GM12864 (cell line): Measurements from ENCODE around the gene QPRT.
"Not testable (repeated sequence)": the region's sequence is repeated elsewhere in the genome, so short reads cannot be mapped to it uniquely, and the experiment has no call there.

Source experiments
- DNase-seq: peaks from one replicate; pipeline ENCODE4 v3.0.0-alpha.2; 2011; ENCODE audit warnings: low read depth
- H3K4me3 ChIP-seq: 2 replicates; pipeline ENCODE4 v1.5.1; 2011; ENCODE audit warnings: mild to moderate bottlenecking, low read depth, low read length, control low read depth
- CTCF ChIP-seq: IDR thresholded peaks from 2 replicates; pipeline ENCODE4 v1.5.1; 2011; ENCODE audit warnings: low read depth, mild to moderate bottlenecking, moderate library complexity, low read length, control low read depth, inconsistent platforms; ENCODE audit errors: missing control alignments

The QPRT gene

GRCh38 chr16:29663807-29664090 is 15.2 kb upstream of the QPRT start:
- no peak for DNase-seq
- TF ChIP-seq CTCF, result no peak
- peak overlapping the region; percentile 73 for H3K4me3 ChIP-seq

GRCh38 chr16:29664091-29664921 is 14.7 kb upstream of the QPRT start:
- no peak for DNase-seq
- peak overlapping the region; percentile 73 for H3K4me3 ChIP-seq
- no peak for TF ChIP-seq CTCF

- H3K4me3 ChIP-seq, result peak overlapping the region; percentile 73
- no peak for DNase-seq
- TF ChIP-seq CTCF, result no peak
These were observed 13.5 kb upstream of the QPRT start for GRCh38 chr16:29665294-29666077.

DNA sequence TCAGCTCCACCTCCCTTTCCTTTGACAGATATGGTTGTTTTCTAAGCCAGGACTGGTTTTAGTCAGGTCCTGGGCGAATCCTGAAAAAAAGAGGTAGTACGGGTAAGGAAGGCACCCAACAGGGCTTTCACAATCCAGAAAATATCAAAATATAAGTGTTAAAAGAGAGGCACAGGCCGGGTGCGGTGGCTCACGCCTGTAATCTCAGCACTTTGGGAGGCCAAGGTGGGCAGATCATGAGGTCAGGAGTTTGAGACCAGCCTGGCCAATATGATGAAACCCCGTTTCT is 11.7 kb upstream of the QPRT start:
- H3K4me3 ChIP-seq, result peak overlapping the region; percentile 73; the same call in 1 of the 2 replicates
- not testable (repeated sequence) for DNase-seq

DNA sequence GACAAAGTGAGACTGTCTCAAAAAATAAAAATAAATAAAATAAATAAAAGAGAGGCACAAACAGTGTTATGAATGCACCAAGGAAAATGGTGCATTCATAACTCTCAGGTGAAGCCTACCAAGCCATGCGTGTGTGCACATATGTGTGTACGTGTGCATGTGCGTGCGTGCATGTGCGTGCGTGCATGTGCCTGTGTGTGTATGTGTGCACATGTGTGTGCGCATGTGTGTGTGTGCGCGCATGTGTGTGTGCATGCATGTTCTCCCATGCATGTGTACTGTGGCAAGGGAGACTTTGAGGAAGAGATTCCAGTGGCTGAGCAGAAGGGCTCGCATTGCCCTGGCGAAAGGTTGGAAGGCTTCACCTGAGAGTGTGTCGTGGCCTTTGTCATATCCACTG is 11.2 kb upstream of the QPRT start:
- no peak for TF ChIP-seq CTCF
- no peak for DNase-seq
- H3K4me3 ChIP-seq, result no peak overlapping the region

DNA sequence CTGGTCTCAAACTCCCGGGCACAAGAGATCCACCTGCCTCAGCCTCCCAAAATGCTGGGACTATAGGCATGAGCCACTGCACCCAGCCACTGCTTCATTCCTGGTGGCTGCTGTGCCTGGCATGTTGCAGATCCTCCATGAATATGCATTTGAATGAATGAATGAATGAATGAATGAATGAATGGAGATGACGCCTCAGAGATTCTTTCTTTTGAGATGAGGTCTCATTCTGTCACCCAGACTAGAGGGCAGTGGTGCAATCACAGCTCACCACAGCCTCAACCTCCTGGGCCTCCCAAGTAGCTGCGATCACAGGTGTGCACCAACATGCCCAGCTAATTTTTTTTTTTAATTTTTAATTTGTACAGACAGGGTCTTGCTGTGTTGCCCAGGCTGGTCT is 10.7 kb upstream of the QPRT start:
- TF ChIP-seq CTCF, result no peak
- H3K4me3 ChIP-seq, result no peak overlapping the region
- no peak for DNase-seq

DNA sequence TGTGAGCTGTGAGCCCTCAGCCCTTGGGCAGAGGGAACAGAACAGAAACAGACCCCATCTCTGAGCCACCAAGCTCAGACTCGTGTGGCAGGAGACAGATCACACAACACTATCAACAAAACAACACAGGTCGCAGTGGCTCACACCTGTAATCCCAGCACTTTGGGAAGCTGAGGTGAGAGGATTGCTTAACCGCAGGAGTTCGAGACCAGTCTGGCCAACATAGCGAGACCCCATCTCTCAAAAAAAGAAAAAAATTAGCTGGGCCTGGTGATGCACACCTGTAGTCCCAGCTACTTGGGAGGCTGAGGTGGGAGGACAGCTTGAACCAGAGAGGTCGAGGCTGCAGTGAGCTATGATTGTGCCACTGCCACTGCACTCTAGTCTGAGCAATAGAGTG is 5.5 kb upstream of the QPRT start:
- H3K4me3 ChIP-seq, result no peak overlapping the region
- no peak for DNase-seq
- TF ChIP-seq CTCF, result no peak
